HG03064 (cell line): ENCODE results near the gene PTDSS2.
"Not testable (repeated sequence)": the region's sequence is repeated elsewhere in the genome, so short reads cannot be mapped to it uniquely, and the experiment has no call there.

Experiments used
- ATAC-seq: cut with Tn5 transposase; IDR thresholded peaks from one replicate; pipeline ENCODE4 v1.9.1; 2021; ENCODE audit warnings: low read depth; ENCODE audit not compliant: unreplicated experiment

Gene PTDSS2

GRCh38 chr11:413120-414081 is 36.7 kb upstream of the PTDSS2 start:
- no peak for ATAC-seq

GRCh38 chr11:414318-414857 is 35.7 kb upstream of the PTDSS2 start:
- ATAC-seq, result no peak

DNA sequence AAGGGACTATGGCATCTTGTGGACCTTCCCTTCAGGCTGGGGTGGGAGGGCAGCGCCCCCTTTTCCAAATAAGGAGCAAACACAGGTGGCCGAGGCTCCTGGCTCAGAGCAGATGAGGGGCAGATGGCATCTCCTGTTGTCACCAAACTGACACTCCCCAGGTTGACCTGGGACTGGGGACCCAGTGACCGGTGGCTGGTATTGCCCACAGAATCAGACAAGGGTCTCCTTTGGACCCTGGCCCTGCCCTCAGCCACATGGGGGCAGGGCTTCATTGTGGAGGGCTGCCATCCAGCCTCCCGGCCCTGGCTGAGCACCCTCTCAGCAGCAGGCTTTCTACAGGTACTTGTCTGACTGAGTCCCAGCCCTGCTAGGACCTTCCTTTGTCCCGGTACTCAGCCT is 34.4 kb upstream of the PTDSS2 start:
- ATAC-seq, result no peak

DNA sequence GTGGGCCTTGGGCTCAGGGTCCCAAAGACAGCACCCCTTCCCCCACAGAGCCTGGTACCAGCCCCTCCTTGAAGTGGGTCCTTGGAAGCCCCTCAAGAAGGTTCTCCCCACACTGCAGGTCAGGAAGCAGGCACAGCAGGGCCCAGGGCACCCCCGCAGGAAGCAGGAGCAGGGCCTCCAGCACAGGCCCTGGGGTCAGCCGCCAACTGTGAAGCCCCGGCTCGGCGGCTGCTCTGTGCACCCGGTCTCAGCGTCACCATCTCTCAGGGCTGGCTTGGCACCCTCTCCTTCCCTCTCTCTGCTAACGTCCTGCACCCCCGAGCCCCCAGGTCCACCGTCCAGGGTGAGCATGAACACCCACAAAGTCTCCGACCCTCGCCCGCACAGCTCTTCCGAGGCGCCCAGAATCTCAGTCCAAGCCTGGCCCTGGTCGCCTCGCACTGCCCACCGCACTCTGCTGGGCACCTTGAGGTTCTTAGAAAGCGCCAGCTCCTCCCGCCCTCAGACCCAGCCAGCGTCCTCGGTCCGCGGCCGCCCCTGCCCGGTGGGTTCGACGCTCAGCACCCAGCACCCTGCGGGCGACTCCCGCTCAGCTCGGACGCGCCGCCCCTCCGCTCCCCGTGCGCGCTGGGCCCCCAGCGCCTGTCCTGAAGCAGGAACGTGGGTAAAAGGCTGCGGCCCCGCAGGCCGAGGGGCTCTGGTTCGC is 33.9 kb upstream of the PTDSS2 start:
- ATAC-seq, result no peak

GRCh38 chr11:416757-417621 is 33.1 kb upstream of the PTDSS2 start:
- no peak for ATAC-seq

- no peak for ATAC-seq
Observed at GRCh38 chr11:417652-418342, 32.3 kb upstream of the PTDSS2 start.

DNA sequence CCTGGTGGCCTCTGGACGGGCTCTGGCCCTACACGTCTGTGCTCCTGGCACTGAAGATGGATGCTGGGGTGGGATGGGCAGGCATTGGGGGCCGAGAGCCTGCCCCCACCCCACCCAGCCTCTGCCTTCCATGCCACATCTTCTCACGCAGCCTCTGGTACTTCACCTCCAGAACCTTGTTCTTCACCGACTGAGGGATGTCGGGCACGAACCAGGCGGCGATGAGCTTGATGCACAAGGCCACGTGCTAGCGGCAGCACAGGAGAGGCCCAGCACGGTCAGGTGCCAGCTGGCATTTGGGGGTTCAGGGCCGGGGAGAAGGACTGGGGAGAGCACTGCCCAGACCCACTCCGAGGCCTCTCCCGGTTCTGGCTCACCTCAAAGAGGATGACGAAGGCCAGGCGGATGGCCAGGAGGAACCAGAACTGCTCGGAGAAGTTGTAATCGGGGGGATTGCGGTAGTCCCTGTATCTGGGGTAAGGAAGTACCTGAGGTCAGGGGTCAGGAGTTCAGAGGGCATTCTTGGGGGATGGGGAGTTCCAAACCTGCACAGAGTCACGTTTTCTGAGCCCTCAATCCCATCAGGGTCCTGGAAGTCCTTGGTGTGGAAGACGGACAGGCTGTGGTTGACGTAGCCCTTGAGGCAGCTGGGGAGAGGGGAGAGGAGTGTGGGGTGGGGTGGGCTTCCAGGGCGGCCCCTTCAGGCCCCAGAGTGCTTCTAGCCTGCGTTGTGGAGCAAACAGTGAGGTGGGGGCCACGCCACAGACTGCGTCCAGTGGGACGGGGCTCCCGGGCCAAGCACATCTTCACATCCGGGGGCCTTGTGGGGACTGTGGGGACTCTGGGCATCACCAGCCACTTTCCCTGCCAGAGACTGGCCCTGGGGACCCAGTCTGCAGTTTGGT is 31.5 kb upstream of the PTDSS2 start:
- ATAC-seq, result no peak

DNA sequence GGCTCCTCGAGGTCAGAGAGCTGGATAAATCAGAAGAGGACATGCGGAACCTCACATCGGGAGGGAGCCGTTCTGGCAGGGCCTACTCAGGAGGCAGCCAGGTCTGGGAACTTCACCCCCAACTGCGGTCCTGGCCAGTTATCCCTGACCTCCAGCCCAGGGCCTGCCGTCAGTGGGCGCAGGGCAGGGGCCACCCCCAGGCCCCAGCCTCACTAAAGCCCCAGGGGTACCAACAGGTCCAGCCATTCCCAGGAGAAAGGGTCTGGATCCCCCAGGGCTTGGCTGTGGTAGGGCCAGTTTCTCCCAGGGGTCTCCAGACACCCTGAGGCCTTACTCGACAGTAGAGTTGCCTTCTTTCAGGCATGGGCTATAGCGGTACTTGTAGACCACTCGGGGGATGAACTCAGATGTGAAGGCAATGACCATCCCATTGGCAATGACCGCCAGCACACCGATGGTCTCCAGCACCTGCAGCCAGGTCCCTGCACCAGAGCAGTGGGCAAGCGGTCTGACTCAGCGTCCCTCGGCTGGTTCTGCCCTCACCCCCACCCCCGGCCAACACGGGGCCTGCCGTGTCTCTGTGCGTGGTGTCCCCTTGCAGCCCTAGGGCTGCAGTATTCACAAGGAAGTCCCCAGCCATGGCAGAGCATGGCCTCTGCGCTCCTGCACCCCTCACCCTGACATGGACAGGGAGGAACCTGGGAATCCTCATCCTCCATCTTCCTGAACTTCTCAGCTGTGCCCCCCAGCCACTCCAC is 30.7 kb upstream of the PTDSS2 start:
- no peak for ATAC-seq

DNA sequence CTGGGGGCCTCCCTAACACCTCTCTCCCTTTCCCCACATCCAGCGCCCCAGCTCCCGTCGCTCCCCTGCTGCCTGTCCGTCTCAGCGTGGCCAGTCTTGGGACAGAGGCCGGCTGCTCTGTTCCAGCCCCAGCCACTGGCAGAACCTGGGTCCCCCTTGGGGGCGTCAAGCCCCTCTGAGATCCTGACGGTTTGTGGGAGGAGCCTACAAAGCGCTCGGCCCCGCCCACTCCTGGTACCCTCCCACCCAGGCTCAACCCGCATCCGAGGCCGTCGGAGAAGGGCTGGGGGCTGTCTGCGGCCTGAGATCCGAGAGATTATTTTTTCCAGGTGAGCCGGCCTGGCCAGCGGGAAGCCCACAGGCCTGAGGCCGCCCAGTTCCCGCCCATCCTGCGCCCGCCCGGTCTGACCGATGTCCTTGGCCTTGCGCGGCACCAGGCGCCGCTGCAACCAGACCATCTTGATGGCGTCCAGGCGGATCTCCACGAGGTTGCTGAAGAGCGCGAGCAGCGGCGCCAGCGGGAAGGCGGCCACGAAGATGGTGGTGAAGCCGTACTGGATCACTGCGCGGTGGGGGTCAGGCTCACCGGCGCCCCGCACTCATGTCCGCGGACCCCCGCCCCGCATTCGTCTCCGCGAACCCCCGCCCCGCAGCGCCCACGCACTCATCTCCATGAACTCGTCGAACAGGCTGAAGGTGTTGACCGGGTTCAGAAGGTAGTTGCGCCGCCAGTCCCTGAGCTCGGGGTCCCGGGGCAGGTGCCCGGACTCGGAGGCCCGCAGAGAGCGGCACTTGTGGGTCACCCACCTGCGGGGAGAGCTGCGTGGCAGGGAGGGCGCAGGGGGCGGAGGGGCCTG is 29.8 kb upstream of the PTDSS2 start:
- no peak for ATAC-seq

GRCh38 chr11:420911-421321 is 29.2 kb upstream of the PTDSS2 start:
- no peak for ATAC-seq

GRCh38 chr11:422249-422656 is 27.8 kb upstream of the PTDSS2 start:
- ATAC-seq, result no peak

DNA sequence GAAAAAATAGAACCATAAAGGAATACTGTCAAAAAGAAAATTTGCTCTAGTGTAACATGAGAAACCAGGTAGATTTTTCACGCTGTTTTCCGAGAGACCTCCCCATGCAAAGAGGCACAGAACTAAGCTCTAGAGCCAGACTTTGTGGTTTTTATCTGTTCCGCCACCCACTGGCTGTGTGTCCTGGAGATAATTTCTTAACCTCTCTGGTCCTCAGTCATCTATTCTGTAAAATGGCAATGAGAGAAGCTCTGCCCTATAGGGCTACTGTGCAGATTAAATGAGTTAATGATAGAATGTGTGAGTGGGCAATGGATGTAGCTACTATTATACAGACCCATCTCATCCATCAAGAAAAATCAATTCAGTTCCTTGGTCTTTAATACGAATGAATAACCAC is 25.8 kb upstream of the PTDSS2 start:
- no peak for ATAC-seq

GRCh38 chr11:424766-425165 is 25.3 kb upstream of the PTDSS2 start:
- ATAC-seq, result not testable (repeated sequence)

DNA sequence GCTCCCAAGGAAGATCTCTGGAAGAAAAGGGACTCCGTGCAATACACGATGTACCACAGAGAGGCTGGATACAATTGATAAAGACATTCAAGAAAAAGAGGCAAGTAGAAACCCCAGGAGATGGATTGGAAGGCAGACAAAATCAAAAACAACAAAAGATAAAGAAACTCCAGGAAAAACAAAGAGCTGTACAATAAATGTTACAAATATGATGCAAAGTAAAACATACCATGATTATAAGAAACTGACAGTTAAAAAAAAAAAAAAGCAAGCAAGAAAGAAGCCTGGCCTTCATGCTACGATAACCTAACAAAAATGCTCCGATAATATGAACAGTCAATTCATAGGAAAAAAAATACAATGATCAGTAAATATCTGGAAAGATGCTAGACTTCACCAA is 24.8 kb upstream of the PTDSS2 start:
- no peak for ATAC-seq

GRCh38 chr11:426851-427250 is 23.2 kb upstream of the PTDSS2 start:
- no peak for ATAC-seq

- no peak for ATAC-seq
Observed at GRCh38 chr11:428295-428694, 21.8 kb upstream of the PTDSS2 start.

- ATAC-seq, result no peak
Observed at GRCh38 chr11:429391-429790, 20.7 kb upstream of the PTDSS2 start.
